Neuronal stem cell (in vitro differentiated cells): ENCODE results near the gene SYTL2.

Experiments used
- DNase-seq: peaks from one replicate; pipeline ENCODE4 v3.0.0-alpha.2; 2013; ENCODE audit warnings: low spot score
- H2AFZ ChIP-seq: one replicate; pipeline ENCODE4 v1.6.1; 2013; ENCODE audit warnings: mild to moderate bottlenecking, low read length, inconsistent platforms
- H2AK5ac ChIP-seq: 2 replicates; pipeline ENCODE4 v1.6.1; 2013; ENCODE audit warnings: low read depth, mild to moderate bottlenecking, inconsistent platforms, low read length, moderate library complexity, mixed read lengths
- H2BK120ac ChIP-seq: 2 replicates; pipeline ENCODE4 v1.6.1; 2013; ENCODE audit warnings: low read depth, mild to moderate bottlenecking, inconsistent platforms, low read length, moderate library complexity, mixed read lengths
- H2BK12ac ChIP-seq: one replicate; pipeline ENCODE4 v1.6.1; 2013; ENCODE audit warnings: low read length, inconsistent platforms
- H2BK15ac ChIP-seq: 2 replicates; pipeline ENCODE4 v1.6.1; 2013; ENCODE audit warnings: mild to moderate bottlenecking, low read length, inconsistent platforms, mixed read lengths
- H2BK5ac ChIP-seq: one replicate; pipeline ENCODE4 v1.6.1; 2013; ENCODE audit warnings: inconsistent platforms, mild to moderate bottlenecking, low read length, moderate library complexity
- H3K14ac ChIP-seq: one replicate; pipeline ENCODE4 v1.6.1; 2013; ENCODE audit warnings: low read length, inconsistent platforms
- H3K18ac ChIP-seq: 2 replicates; pipeline ENCODE4 v1.6.1; 2013; ENCODE audit warnings: low read length, inconsistent platforms
- H3K23ac ChIP-seq: 2 replicates; pipeline ENCODE4 v1.6.1; 2013; ENCODE audit warnings: low read depth, mild to moderate bottlenecking, mixed read lengths, low read length, inconsistent platforms; ENCODE audit not compliant: poor library complexity
- H3K27ac ChIP-seq: replicated peaks from 3 replicates; pipeline ENCODE4 v1.5.1; 2013; ENCODE audit warnings: low read length, inconsistent platforms
- H3K27me3 ChIP-seq, 3 experiments: 2 replicates each; pipeline ENCODE4 v1.6.1; 2013; ENCODE audit warnings: low read length in 3 of 3, mild to moderate bottlenecking in 2 of 3, inconsistent platforms in 1 of 3, low read depth in 1 of 3, mixed read lengths in 1 of 3, moderate library complexity in 1 of 3; ENCODE audit not compliant: control insufficient read depth in 3 of 3, insufficient read depth in 3 of 3
- H3K36me3 ChIP-seq, 2 donors: replicated peaks in 1 of 2; 2 replicates each; pipeline ENCODE4 v1.6.1; 2013; ENCODE audit warnings: low read length in 2 of 2; ENCODE audit not compliant: control insufficient read depth in 2 of 2, insufficient read depth in 2 of 2
- H3K4ac ChIP-seq: 2 replicates; pipeline ENCODE4 v1.6.1; 2013; ENCODE audit warnings: inconsistent platforms, mild to moderate bottlenecking, low read length, moderate library complexity
- H3K4me1 ChIP-seq, 2 donors: 1 replicate in 1 of 2; 2 replicates in 1 of 2; pipeline ENCODE4 v1.6.1; 2013; ENCODE audit warnings: low read length in 2 of 2, low read depth in 1 of 2; ENCODE audit not compliant: control insufficient read depth in 2 of 2, insufficient read depth in 1 of 2
- H3K4me2 ChIP-seq: one replicate; pipeline ENCODE4 v1.6.1; 2013; ENCODE audit warnings: mild to moderate bottlenecking, low read length, inconsistent platforms; ENCODE audit not compliant: insufficient read depth, poor library complexity, severe bottlenecking
- H3K4me3 ChIP-seq, 2 donors: 2 replicates each; pipeline ENCODE4 v1.5.1; 2013; ENCODE audit warnings: low read length in 2 of 2, mild to moderate bottlenecking in 2 of 2, inconsistent platforms in 1 of 2, moderate library complexity in 1 of 2
- H3K79me1 ChIP-seq: one replicate; pipeline ENCODE4 v1.6.1; 2013; ENCODE audit warnings: low read depth, mild to moderate bottlenecking, inconsistent platforms, low read length, moderate library complexity
- H3K9ac ChIP-seq: one replicate; pipeline ENCODE4 v1.6.1; 2013; ENCODE audit warnings: mild to moderate bottlenecking, low read depth, low read length, inconsistent platforms; ENCODE audit not compliant: poor library complexity
- H3K9me3 ChIP-seq, 2 donors: replicated peaks in 1 of 2; 2 replicates each; pipeline versions ENCODE3 to v1.6.1; 2013; ENCODE audit warnings: low read length in 2 of 2, mild to moderate bottlenecking in 2 of 2, inconsistent platforms in 1 of 2, low read depth in 1 of 2, mixed read lengths in 1 of 2, moderate library complexity in 1 of 2; ENCODE audit not compliant: control insufficient read depth in 2 of 2, insufficient read depth in 1 of 2
- H4K8ac ChIP-seq: one replicate; pipeline ENCODE4 v1.6.1; 2013; ENCODE audit warnings: low read depth, mild to moderate bottlenecking, inconsistent platforms, low read length, moderate library complexity
- H4K91ac ChIP-seq: one replicate; pipeline ENCODE4 v1.6.1; 2013; ENCODE audit warnings: low read length, low read depth, mild to moderate bottlenecking, inconsistent platforms; ENCODE audit not compliant: poor library complexity
- WGBS, 2 donors: extraction: QIAGEN DNeasy Blood & Tissue Kit; methylation state at CpG; one replicate each; pipeline ENCODE4 v1.1.7; 2013; ENCODE audit warnings: missing lambda C conversion rate in 2 of 2, mixed read lengths in 1 of 2; ENCODE audit not compliant: insufficient read length in 2 of 2, insufficient replicate concordance in 1 of 2; ENCODE audit errors: extremely low coverage in 2 of 2; 5-methylcytosine and 5-hydroxymethylcytosine counted together

SYTL2 gene

GRCh38 chr11:85813721-85814120 lies 2.8 kb upstream of the SYTL2 start:
- peaks cover 0 to 56% (median 20%) of the 10 kb centered on the region in 3 experiments for H3K27me3 ChIP-seq
- H2BK12ac ChIP-seq: no peak overlapping the region
- no CpG with 5 or more reads among the region's 9 CpGs for WGBS, 2 donors
- DNase-seq: no peak
- H3K23ac ChIP-seq: no peak overlapping the region
- H3K9ac ChIP-seq: no peak overlapping the region
- H2BK15ac ChIP-seq: no peak overlapping the region
- no peak overlapping the region for H3K4me3 ChIP-seq
- H3K36me3 ChIP-seq: no peaks in the 10 kb centered on the region
- no peak overlapping the region for H2BK120ac ChIP-seq
- no peak overlapping the region for H2BK5ac ChIP-seq
- no peak overlapping the region for H3K27ac ChIP-seq
- H3K4ac ChIP-seq: no peak overlapping the region
- no peak overlapping the region for H4K8ac ChIP-seq
- H3K9me3 ChIP-seq: no peaks in the 10 kb centered on the region
- no peak overlapping the region for H3K4me2 ChIP-seq
- H3K4me1 ChIP-seq: peaks cover 3 to 9% of the 10 kb centered on the region in 2 donors
- no peak overlapping the region for H2AFZ ChIP-seq
- H3K79me1 ChIP-seq: peaks cover 1% of the 10 kb centered on the region
- no peak overlapping the region for H3K18ac ChIP-seq
- H4K91ac ChIP-seq: no peak overlapping the region
- no peak overlapping the region for H2AK5ac ChIP-seq
- H3K14ac ChIP-seq: no peak overlapping the region

DNA sequence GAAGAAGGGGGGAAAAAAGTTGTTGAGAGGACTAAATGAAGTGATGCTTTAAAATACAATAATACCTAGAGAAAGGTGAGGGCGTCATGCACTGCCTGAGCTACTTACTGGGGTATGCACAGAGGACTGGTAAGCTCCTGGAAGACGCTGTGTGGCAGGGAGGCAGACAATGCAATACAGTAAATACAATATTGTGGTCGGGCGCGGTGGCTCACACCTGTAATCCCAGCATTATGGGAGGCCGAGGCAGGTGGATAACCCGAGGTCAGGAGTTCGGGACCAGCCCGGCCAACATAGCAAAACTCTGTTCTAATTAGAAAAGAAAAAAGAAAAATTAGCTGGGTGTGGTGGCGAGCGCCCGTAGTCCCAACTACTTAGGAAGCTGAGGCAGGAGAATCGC lies 683 bp upstream of the SYTL2 start:
- H4K8ac ChIP-seq: no peak overlapping the region
- H2AFZ ChIP-seq: peak overlapping the region; percentile 93
- H3K79me1 ChIP-seq: peaks cover 1% of the 10 kb centered on the region
- no peak overlapping the region for H2BK120ac ChIP-seq
- no peak overlapping the region for H3K18ac ChIP-seq
- H4K91ac ChIP-seq: no peak overlapping the region
- H3K9me3 ChIP-seq: no peaks in the 10 kb centered on the region
- peak overlapping the region; percentile 71 for H3K4me2 ChIP-seq
- DNase-seq: no peak
- no CpG with 5 or more reads among the region's 13 CpGs for WGBS, 2 donors
- H3K14ac ChIP-seq: no peak overlapping the region
- H2AK5ac ChIP-seq: no peak overlapping the region
- no peak overlapping the region for H2BK5ac ChIP-seq
- H3K4me3 ChIP-seq: peak overlapping the region in 1 of 2 donors; percentile 51
- no peak overlapping the region for H3K23ac ChIP-seq
- no peak overlapping the region for H3K9ac ChIP-seq
- no peak overlapping the region for H3K27ac ChIP-seq
- H3K4ac ChIP-seq: no peak overlapping the region
- H3K27me3 ChIP-seq: peaks cover 0 to 62% (median 20%) of the 10 kb centered on the region in 3 experiments
- peaks cover 3 to 11% of the 10 kb centered on the region in 2 donors for H3K4me1 ChIP-seq
- H2BK12ac ChIP-seq: no peak overlapping the region
- H2BK15ac ChIP-seq: no peak overlapping the region
- no peaks in the 10 kb centered on the region for H3K36me3 ChIP-seq

- H3K23ac ChIP-seq: peak overlapping the region; percentile 77
- H2BK15ac ChIP-seq: peak overlapping the region; percentile 23
- peak overlapping the region; percentile 75 for H3K4me2 ChIP-seq
- H2BK120ac ChIP-seq: peak overlapping the region; percentile 32
- peaks cover 3 to 11% of the 10 kb centered on the region in 2 donors for H3K4me1 ChIP-seq
- DNase-seq: no peak
- H2AFZ ChIP-seq: peak overlapping the region; percentile 93
- no peak overlapping the region for H4K91ac ChIP-seq
- no CpG with 5 or more reads among the region's 10 CpGs for WGBS, 2 donors
- H3K27me3 ChIP-seq: peaks cover 0 to 68% (median 20%) of the 10 kb centered on the region in 3 experiments
- H2AK5ac ChIP-seq: no peak overlapping the region
- H3K4me3 ChIP-seq: peak overlapping the region; percentile 51 to 84
- H3K4ac ChIP-seq: no peak overlapping the region
- H3K9ac ChIP-seq: no peak overlapping the region
- H4K8ac ChIP-seq: no peak overlapping the region
- H3K79me1 ChIP-seq: peaks cover 1% of the 10 kb centered on the region
- H3K27ac ChIP-seq: no peak overlapping the region
- H3K18ac ChIP-seq: peak overlapping the region; percentile 86
- H2BK5ac ChIP-seq: no peak overlapping the region
- no peak overlapping the region for H2BK12ac ChIP-seq
- H3K9me3 ChIP-seq: no peaks in the 10 kb centered on the region
- H3K14ac ChIP-seq: peak overlapping the region; percentile 31
- no peaks in the 10 kb centered on the region for H3K36me3 ChIP-seq
Measured at GRCh38 chr11:85810521-85810870, 445 bp downstream of the SYTL2 start.

- Histone ChIP-seq H3K9me3 (no peaks in the 10 kb centered on the region), H3K4ac (no peak overlapping the region), H3K9ac (no peak overlapping the region), H3K27me3 (peaks cover 0 to 68% (median 20%) of the 10 kb centered on the region in 3 experiments), H2BK15ac (no peak overlapping the region), H2BK120ac (no peak overlapping the region), H2AFZ (peak overlapping the region; percentile 93), H2AK5ac (no peak overlapping the region), H3K27ac (no peak overlapping the region), H3K14ac (no peak overlapping the region), H3K36me3 (no peaks in the 10 kb centered on the region), H3K79me1 (peaks cover 1% of the 10 kb centered on the region), H3K23ac (no peak overlapping the region), H3K18ac (no peak overlapping the region), H3K4me1 (peaks cover 3 to 11% of the 10 kb centered on the region in 2 donors), H4K91ac (no peak overlapping the region), H2BK12ac (no peak overlapping the region), H2BK5ac (no peak overlapping the region), H3K4me3 (no peak overlapping the region), H4K8ac (no peak overlapping the region), H3K4me2 (peak overlapping the region; percentile 75)
- DNase-seq: no peak
- no CpG with 5 or more reads among the region's 4 CpGs for WGBS, 2 donors
Measured at GRCh38 chr11:85809863-85810262, 1.1 kb downstream of the SYTL2 start.
